ENCODE data around the gene KHDC1L. TPM values are rescaled to one million over a fixed set of nuclear protein-coding genes. Genes with fewer than 3 reads are reported as not detected.
"Not testable (repeated sequence)": the region's sequence is repeated elsewhere in the genome, so short reads cannot be mapped to it uniquely, and the experiment has no call there.

Gene KHDC1L
- total RNA-seq, 1 donor from 2014 or later = not detected

- no peaks in the 10 kb centered on the region for H3K36me3 Mint-ChIP-seq (ENCODE audit: low read depth)
- no peaks in the 10 kb centered on the region for H3K4me1 Mint-ChIP-seq (ENCODE audit: low read depth)
- no peak for TF ChIP-seq CTCF (IDR thresholded peaks at IDR 0.05)
- H3K27ac Mint-ChIP-seq (ENCODE audit: unreplicated experiment) = no peak overlapping the region
- H3K9me3 Mint-ChIP-seq (ENCODE audit: low read depth) = no peaks in the 10 kb centered on the region
- H3K4me3 Mint-ChIP-seq (ENCODE audit: unreplicated experiment) = no peak overlapping the region
- DNase-seq (ENCODE audit: low spot score) = no peak
- no peaks in the 10 kb centered on the region for H3K27me3 Mint-ChIP-seq (ENCODE audit: low read depth)
Observed at GRCh38 chr6:73240730-73241129, 15.4 kb upstream of the KHDC1L start.

- H3K9me3 Mint-ChIP-seq (ENCODE audit: low read depth) = no peaks in the 10 kb centered on the region
- no peak for TF ChIP-seq CTCF (IDR thresholded peaks at IDR 0.05)
- H3K4me1 Mint-ChIP-seq (ENCODE audit: low read depth) = peaks cover 7% of the 10 kb centered on the region
- H3K27me3 Mint-ChIP-seq (ENCODE audit: low read depth) = no peaks in the 10 kb centered on the region
- no peak for DNase-seq (ENCODE audit: low spot score)
- no peak overlapping the region for H3K4me3 Mint-ChIP-seq (ENCODE audit: unreplicated experiment)
- H3K36me3 Mint-ChIP-seq (ENCODE audit: low read depth) = no peaks in the 10 kb centered on the region
- no peak overlapping the region for H3K27ac Mint-ChIP-seq (ENCODE audit: unreplicated experiment)
Observed at GRCh38 chr6:73236144-73236750, 11.0 kb upstream of the KHDC1L start.

GRCh38 chr6:73234733-73235132, 9.4 kb upstream of the KHDC1L start:
- peaks cover 7% of the 10 kb centered on the region for H3K4me1 Mint-ChIP-seq (ENCODE audit: low read depth)
- no peak for DNase-seq (ENCODE audit: low spot score)
- no peak overlapping the region for H3K27ac Mint-ChIP-seq (ENCODE audit: unreplicated experiment)
- no peaks in the 10 kb centered on the region for H3K9me3 Mint-ChIP-seq (ENCODE audit: low read depth)
- TF ChIP-seq CTCF (IDR thresholded peaks at IDR 0.05) = no peak
- H3K4me3 Mint-ChIP-seq (ENCODE audit: unreplicated experiment) = no peak overlapping the region
- no peaks in the 10 kb centered on the region for H3K36me3 Mint-ChIP-seq (ENCODE audit: low read depth)
- H3K27me3 Mint-ChIP-seq (ENCODE audit: low read depth) = no peaks in the 10 kb centered on the region

- H3K36me3 Mint-ChIP-seq (ENCODE audit: low read depth); H3K4me3 Mint-ChIP-seq (ENCODE audit: unreplicated experiment); DNase-seq (ENCODE audit: low spot score); H3K9me3 Mint-ChIP-seq (ENCODE audit: low read depth); H3K4me1 Mint-ChIP-seq (ENCODE audit: low read depth); H3K27me3 Mint-ChIP-seq (ENCODE audit: low read depth); H3K27ac Mint-ChIP-seq (ENCODE audit: unreplicated experiment): not testable (repeated sequence)
Observed at GRCh38 chr6:73233971-73234370, 8.7 kb upstream of the KHDC1L start.

- DNase-seq (ENCODE audit: low spot score) = no peak
- H3K4me1 Mint-ChIP-seq (ENCODE audit: low read depth) = peaks cover 7% of the 10 kb centered on the region
- H3K27ac Mint-ChIP-seq (ENCODE audit: unreplicated experiment) = no peak overlapping the region
- no peaks in the 10 kb centered on the region for H3K27me3 Mint-ChIP-seq (ENCODE audit: low read depth)
- no peaks in the 10 kb centered on the region for H3K9me3 Mint-ChIP-seq (ENCODE audit: low read depth)
- H3K36me3 Mint-ChIP-seq (ENCODE audit: low read depth) = no peaks in the 10 kb centered on the region
- TF ChIP-seq CTCF (IDR thresholded peaks at IDR 0.05) = no peak
- no peak overlapping the region for H3K4me3 Mint-ChIP-seq (ENCODE audit: unreplicated experiment)
Observed at GRCh38 chr6:73233048-73233447, 7.8 kb upstream of the KHDC1L start.

- H3K9me3 Mint-ChIP-seq (ENCODE audit: low read depth) = no peaks in the 10 kb centered on the region
- H3K27ac Mint-ChIP-seq (ENCODE audit: unreplicated experiment) = no peak overlapping the region
- no peak for DNase-seq (ENCODE audit: low spot score)
- TF ChIP-seq CTCF (IDR thresholded peaks at IDR 0.05) = no peak
- no peaks in the 10 kb centered on the region for H3K27me3 Mint-ChIP-seq (ENCODE audit: low read depth)
- peaks cover 7% of the 10 kb centered on the region for H3K4me1 Mint-ChIP-seq (ENCODE audit: low read depth)
- no peak overlapping the region for H3K4me3 Mint-ChIP-seq (ENCODE audit: unreplicated experiment)
- no peaks in the 10 kb centered on the region for H3K36me3 Mint-ChIP-seq (ENCODE audit: low read depth)
Observed at GRCh38 chr6:73231986-73232391, 6.7 kb upstream of the KHDC1L start.
